Urinary bladder (tissue), 4 donors: ENCODE results near the gene BATF3. TPM values are rescaled to one million over a fixed set of nuclear protein-coding genes. Genes with fewer than 3 reads are reported as not detected.
"Not testable (repeated sequence)": the region's sequence is repeated elsewhere in the genome, so short reads cannot be mapped to it uniquely, and the experiment has no call there.

Experiments
- DNase-seq: peaks from one replicate; pipeline ENCODE4 v3.0.0-alpha.2; 2015; ENCODE audit errors: extremely low spot score
- H3K27ac ChIP-seq: one replicate; pipeline ENCODE4 v1.5.1; 2013; ENCODE audit warnings: low read depth, mild to moderate bottlenecking, moderate library complexity
- H3K36me3 ChIP-seq: one replicate; pipeline ENCODE4 v1.6.1; 2013; ENCODE audit warnings: mild to moderate bottlenecking, moderate library complexity; ENCODE audit not compliant: insufficient read depth
- H3K4me1 ChIP-seq: one replicate; pipeline ENCODE4 v1.6.1; 2013; ENCODE audit warnings: mild to moderate bottlenecking, moderate library complexity; ENCODE audit not compliant: insufficient read depth
- H3K4me3 ChIP-seq: one replicate; pipeline ENCODE4 v1.5.1; 2013; ENCODE audit warnings: low read depth, low read length
- whole genome bisulfite sequencing: extraction: QIAGEN DNeasy Blood & Tissue Kit; methylation state at CpG from one replicate; pipeline ENCODE4 v1.1.7; 2013; 5-methylcytosine and 5-hydroxymethylcytosine counted together
- polyA plus RNA-seq: library from polyadenylated mRNA; stranded (reverse); fragments of 200-250 nt; gene quantifications from one replicate; pipeline ENCODE4 v1.2.3, GENCODE V29; 2013
- total RNA-seq: library from RNA; depleted of rRNA; stranded (reverse); fragments of >200 nt; gene quantifications from one replicate; pipeline ENCODE4 v1.2.3, GENCODE V29; 2014
- donor health status: healthy with polysubstance abuse.
- donor health status: healthy.

Gene BATF3, protein sequence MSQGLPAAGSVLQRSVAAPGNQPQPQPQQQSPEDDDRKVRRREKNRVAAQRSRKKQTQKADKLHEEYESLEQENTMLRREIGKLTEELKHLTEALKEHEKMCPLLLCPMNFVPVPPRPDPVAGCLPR
- total RNA-seq = 2.3 TPM
- 3.7 TPM for polyA plus RNA-seq

GRCh38 chr1:212699625-212700222 is at the start of gene BATF3:
TSS of gene BATF3 (minus strand) at chr1:212699840. CDS start at chr1:212699762, 78 bp downstream.
- Histone ChIP-seq H3K27ac (no peak within 1 kb of the TSS), H3K36me3 (no peaks in the 10 kb centered on the region), H3K4me3 (peak within 1 kb of the TSS; percentile 51), H3K4me1 (no peaks in the 10 kb centered on the region)
- no peak for DNase-seq
- under 1% methylated on average over 79 of the region's 79 CpGs for WGBS

- Histone ChIP-seq H3K4me1 (no peaks in the 10 kb centered on the region), H3K36me3 (peaks cover 1% of the 10 kb centered on the region), H3K27ac (no peak overlapping the region), H3K4me3 (no peak overlapping the region)
- WGBS = 96% methylated on average over 3 of the region's 3 CpGs
- no peak for DNase-seq
Observed at GRCh38 chr1:212746546-212746945, 46.9 kb upstream of the BATF3 start.

DNA sequence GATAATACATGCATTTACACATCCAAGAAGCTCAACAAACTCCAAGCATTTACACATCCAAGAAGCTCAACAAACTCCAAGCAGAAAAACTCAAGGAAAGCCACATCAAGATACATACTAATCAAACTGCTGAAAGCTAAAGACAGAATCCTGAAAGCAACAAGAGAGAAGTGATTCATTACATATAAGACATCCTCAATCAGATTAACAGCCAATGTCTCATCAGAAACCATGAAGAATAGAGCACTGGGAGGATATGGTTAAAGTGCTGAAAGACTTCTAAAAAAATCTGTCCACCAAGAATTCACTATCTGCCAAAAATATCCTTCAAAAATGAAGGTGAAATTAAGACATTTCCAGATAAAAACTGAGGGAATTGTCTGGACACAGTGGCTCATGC is 45.7 kb upstream of the BATF3 start:
- H3K27ac ChIP-seq = no peak overlapping the region
- DNase-seq = no peak

GRCh38 chr1:212743901-212744475 is 44.3 kb upstream of the BATF3 start:
- H3K4me1 ChIP-seq = no peaks in the 10 kb centered on the region
- DNase-seq = no peak
- 80% methylated on average over 4 of the region's 4 CpGs for WGBS
- H3K27ac ChIP-seq = no peak overlapping the region
- H3K4me3 ChIP-seq = no peak overlapping the region
- peaks cover 1% of the 10 kb centered on the region for H3K36me3 ChIP-seq

More for the DNA sequence above, 45.7 kb upstream of the BATF3 start:
- Histone ChIP-seq H3K36me3 (peaks cover 1% of the 10 kb centered on the region), H3K4me3 (no peak overlapping the region), H3K4me1 (no peaks in the 10 kb centered on the region)

DNA sequence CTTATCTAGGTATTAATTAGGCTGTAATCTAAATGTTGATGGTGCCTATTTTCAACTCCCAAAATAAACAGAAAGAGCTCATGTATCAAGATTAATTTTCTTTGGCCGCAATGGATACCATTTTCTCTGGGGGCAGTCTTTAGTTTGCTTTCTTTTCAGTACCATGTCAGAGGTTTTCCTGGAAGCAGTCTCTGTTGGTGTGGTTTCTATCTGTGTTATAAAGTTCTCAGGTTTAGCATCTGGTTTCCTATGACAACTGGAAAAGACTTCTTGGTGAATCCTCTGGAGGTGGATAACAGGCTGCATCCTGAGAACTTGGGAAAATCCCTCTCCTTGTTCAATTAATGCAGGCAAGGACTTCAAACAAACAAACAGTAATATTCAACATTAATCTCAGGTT is 38.7 kb upstream of the BATF3 start:
- Histone ChIP-seq H3K4me1 (no peaks in the 10 kb centered on the region), H3K36me3 (peaks cover 1% of the 10 kb centered on the region), H3K4me3 (no peak overlapping the region), H3K27ac (no peak overlapping the region)
- DNase-seq = no peak
- 91% methylated on average over 1 of the region's 1 CpG for WGBS

DNA sequence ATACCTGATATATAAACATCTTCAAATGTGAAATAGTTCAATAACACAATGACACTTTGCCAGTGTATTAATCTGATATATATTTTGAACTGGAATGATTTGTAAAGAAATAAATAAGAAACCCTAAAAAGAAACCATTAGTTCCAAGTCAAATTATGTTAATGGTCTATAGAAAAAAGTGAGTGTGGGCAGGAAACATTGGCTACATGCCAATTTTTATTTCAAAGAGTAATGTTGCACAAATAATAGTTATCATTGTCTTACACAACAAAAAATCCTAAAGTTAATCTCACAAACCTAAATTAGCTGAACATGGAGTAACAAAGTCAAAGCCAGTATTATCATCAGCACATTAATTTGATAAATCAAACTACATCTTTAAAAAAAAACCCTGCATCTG is 37.9 kb upstream of the BATF3 start:
- H3K4me1 ChIP-seq = no peaks in the 10 kb centered on the region
- H3K36me3 ChIP-seq = peaks cover 1% of the 10 kb centered on the region
- H3K27ac ChIP-seq = no peak overlapping the region
- H3K4me3 ChIP-seq = no peak overlapping the region
- no peak for DNase-seq

GRCh38 chr1:212733109-212733508 is 33.5 kb upstream of the BATF3 start:
- H3K4me3 ChIP-seq = no peak overlapping the region
- H3K27ac ChIP-seq = no peak overlapping the region
- no peaks in the 10 kb centered on the region for H3K4me1 ChIP-seq
- peaks cover 1% of the 10 kb centered on the region for H3K36me3 ChIP-seq
- WGBS = 98% methylated on average over 8 of the region's 8 CpGs
- no peak for DNase-seq

DNA sequence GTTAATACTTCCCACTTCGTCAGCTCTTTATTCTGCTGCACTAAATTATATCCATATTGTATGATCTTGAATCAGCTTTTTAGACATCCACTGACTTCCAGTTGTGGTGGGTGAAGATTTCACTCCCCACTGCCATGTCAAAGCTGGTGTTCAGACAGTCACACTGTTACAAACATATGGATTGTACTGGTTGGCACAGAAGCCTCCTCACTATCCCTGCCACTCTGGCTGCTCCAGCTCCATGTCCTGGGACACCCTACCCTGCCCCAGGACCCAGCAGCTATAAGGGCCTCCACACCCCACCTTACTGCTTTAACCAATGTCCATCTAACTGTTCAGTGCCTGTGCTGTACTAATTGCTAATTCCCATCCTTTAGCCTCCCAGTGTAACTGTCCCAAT is 32.0 kb upstream of the BATF3 start:
- DNase-seq = no peak

GRCh38 chr1:212728606-212729005 is 29.0 kb upstream of the BATF3 start:
- 80% methylated on average over 5 of the region's 5 CpGs for WGBS

More for the DNA sequence above, 32.0 kb upstream of the BATF3 start:
- no peak overlapping the region for H3K27ac ChIP-seq
- no peaks in the 10 kb centered on the region for H3K4me1 ChIP-seq
- WGBS = 89% methylated on average over 1 of the region's 1 CpG
- peaks cover 1% of the 10 kb centered on the region for H3K36me3 ChIP-seq
- H3K4me3 ChIP-seq = no peak overlapping the region

DNA sequence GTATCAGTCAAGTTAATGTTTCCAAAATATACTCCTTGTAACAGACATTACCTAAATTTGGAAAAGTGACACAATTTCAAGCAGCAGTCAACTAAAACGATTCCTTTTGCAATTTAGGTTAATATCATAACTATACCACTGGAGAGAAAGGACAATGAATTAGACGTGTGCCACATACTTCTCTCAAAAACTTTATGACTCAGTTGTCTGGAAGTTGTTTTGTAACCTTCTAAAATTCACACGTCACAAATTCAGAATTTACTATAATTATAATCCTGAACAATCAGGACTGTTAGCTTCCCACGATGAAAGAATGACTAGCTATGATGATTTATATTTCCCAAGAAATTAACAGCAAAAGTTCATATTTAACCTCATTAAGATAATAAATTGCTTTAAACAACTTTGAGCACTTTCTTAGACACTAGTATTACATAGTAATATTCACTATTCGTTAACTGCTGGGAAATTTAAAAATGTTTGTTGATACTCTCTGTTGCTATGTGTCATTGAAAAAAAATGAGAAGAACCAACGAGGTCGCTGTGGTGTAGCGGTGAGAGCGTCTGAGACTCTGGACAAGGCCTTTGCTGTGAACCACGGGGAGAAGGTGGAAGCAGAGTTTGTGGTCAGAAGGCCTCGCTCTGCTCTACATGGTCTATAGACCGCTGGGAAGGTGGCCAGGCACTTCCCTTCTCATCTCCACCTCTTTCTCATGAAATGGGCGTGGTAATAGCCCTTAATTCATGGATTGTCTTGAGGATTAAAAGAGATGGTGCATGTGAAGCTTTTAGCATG is 27.9 kb upstream of the BATF3 start:
- no peak overlapping the region for H3K27ac ChIP-seq
- no peak for DNase-seq
- H3K4me3 ChIP-seq = no peak overlapping the region
- H3K36me3 ChIP-seq = no peaks in the 10 kb centered on the region
- WGBS = 85% methylated on average over 13 of the region's 13 CpGs
- H3K4me1 ChIP-seq = no peaks in the 10 kb centered on the region

More at GRCh38 chr1:212728606-212729005, 29.0 kb upstream of the BATF3 start:
- no peak overlapping the region for H3K27ac ChIP-seq
- no peak for DNase-seq
- H3K4me3 ChIP-seq = no peak overlapping the region
- no peaks in the 10 kb centered on the region for H3K36me3 ChIP-seq
- H3K4me1 ChIP-seq = no peaks in the 10 kb centered on the region

DNA sequence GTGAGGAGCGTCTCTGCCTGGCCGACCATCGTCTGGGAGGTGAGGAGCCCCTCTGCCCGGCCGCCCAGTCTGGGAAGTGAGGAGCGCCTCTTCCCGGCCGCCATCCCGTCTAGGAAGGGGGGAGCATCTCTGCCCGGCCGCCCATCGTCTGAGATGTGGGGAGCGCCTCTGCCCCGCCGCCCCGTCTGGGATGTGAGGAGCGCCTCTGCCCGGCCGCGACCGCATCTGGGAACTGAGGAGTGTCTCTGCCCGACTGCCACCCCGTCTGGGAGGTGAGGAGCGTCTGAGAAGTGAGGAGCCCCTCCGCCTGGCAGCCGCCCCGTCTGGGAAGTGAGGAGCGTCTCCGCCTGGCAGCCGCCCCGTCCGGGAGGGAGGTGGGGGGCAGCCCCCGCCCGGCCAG is 25.0 kb upstream of the BATF3 start:
- not testable (repeated sequence) for H3K4me1 ChIP-seq, H3K36me3 ChIP-seq, DNase-seq, H3K4me3 ChIP-seq, H3K27ac ChIP-seq
- 93% methylated on average over 34 of the region's 34 CpGs for WGBS

GRCh38 chr1:212722270-212722957 is 22.8 kb upstream of the BATF3 start:
- no peaks in the 10 kb centered on the region for H3K4me1 ChIP-seq
- WGBS = 70% methylated on average over 3 of the region's 3 CpGs
- H3K36me3 ChIP-seq = no peaks in the 10 kb centered on the region
- H3K27ac ChIP-seq = no peak overlapping the region
- DNase-seq = no peak
- H3K4me3 ChIP-seq = no peak overlapping the region

GRCh38 chr1:212721388-212722247 is 22.0 kb upstream of the BATF3 start:
- Histone ChIP-seq H3K27ac (no peak overlapping the region), H3K36me3 (no peaks in the 10 kb centered on the region), H3K4me1 (no peaks in the 10 kb centered on the region), H3K4me3 (no peak overlapping the region)
- WGBS = 74% methylated on average over 9 of the region's 9 CpGs
- no peak for DNase-seq
